Measurements from ENCODE around the gene ACY1.

The ACY1 gene

GRCh38 chr3:52029535-52029934 lies 46.2 kb downstream of the ACY1 start:
- no peaks in the 10 kb centered on the region for H3F3A ChIP-seq (ENCODE audit: control insufficient read depth, insufficient read depth)
- no peaks in the 10 kb centered on the region for H3K79me2 ChIP-seq (ENCODE audit: control insufficient read depth, low read length)
- no peaks in the 10 kb centered on the region; the same call in 1 of the 2 replicates for H3K4me1 ChIP-seq (ENCODE audit: control insufficient read depth, low read length)
- H3K4me3 ChIP-seq (ENCODE audit: low read length), result no peak overlapping the region
- H3K27ac ChIP-seq (ENCODE audit: low read depth, low read length), result no peak overlapping the region
- TF ChIP-seq EZH2phosphoT487 (IDR thresholded peaks at IDR 0.05; ENCODE audit: borderline replicate concordance, low read length) (no peak), CTCF (IDR thresholded peaks at IDR 0.05; ENCODE audit: low read depth, low read length, poor library complexity, severe bottlenecking) (no peak)
- no peaks in the 10 kb centered on the region for H3K27me3 ChIP-seq (ENCODE audit: control insufficient read depth, low read length)
- no peaks in the 10 kb centered on the region for H4K20me1 ChIP-seq (ENCODE audit: control insufficient read depth, insufficient read depth, low read depth, low read length)
- no peak overlapping the region for H3K4me2 ChIP-seq (ENCODE audit: low read length)
- no peaks in the 10 kb centered on the region for H3K9me2 ChIP-seq (replicated peaks; ENCODE audit: control insufficient read depth, low read length)
- H3K9me3 ChIP-seq (ENCODE audit: control insufficient read depth, insufficient read depth, low read length), result no peaks in the 10 kb centered on the region
- no peaks in the 10 kb centered on the region for H3K36me3 ChIP-seq (ENCODE audit: control insufficient read depth, low read length)

GRCh38 chr3:52030714-52031310 lies 47.5 kb downstream of the ACY1 start:
- Histone ChIP-seq H3K4me1 (ENCODE audit: control insufficient read depth, low read length) (no peaks in the 10 kb centered on the region), H3K27me3 (ENCODE audit: control insufficient read depth, low read length) (no peaks in the 10 kb centered on the region; the same call in 1 of the 2 replicates), H3K4me2 (ENCODE audit: low read length) (no peak overlapping the region), H3K4me3 (ENCODE audit: low read length) (no peak overlapping the region), H3K27ac (ENCODE audit: low read depth, low read length) (no peak overlapping the region), H4K20me1 (ENCODE audit: control insufficient read depth, insufficient read depth, low read depth, low read length) (no peaks in the 10 kb centered on the region), H3K36me3 (ENCODE audit: control insufficient read depth, low read length) (no peaks in the 10 kb centered on the region), H3K9me3 (ENCODE audit: control insufficient read depth, insufficient read depth, low read length) (no peaks in the 10 kb centered on the region), H3K79me2 (ENCODE audit: control insufficient read depth, low read length) (no peaks in the 10 kb centered on the region), H3K9me2 (replicated peaks; ENCODE audit: control insufficient read depth, low read length) (no peaks in the 10 kb centered on the region), H3F3A (ENCODE audit: control insufficient read depth, insufficient read depth) (no peaks in the 10 kb centered on the region)
- TF ChIP-seq EZH2phosphoT487 (IDR thresholded peaks at IDR 0.05; ENCODE audit: borderline replicate concordance, low read length) (no peak), CTCF (IDR thresholded peaks at IDR 0.05; ENCODE audit: low read depth, low read length, poor library complexity, severe bottlenecking) (no peak)

- Histone ChIP-seq H3K4me3 (ENCODE audit: low read length) (no peak overlapping the region), H3F3A (ENCODE audit: control insufficient read depth, insufficient read depth) (no peaks in the 10 kb centered on the region), H3K36me3 (ENCODE audit: control insufficient read depth, low read length) (no peaks in the 10 kb centered on the region), H3K27ac (ENCODE audit: low read depth, low read length) (no peak overlapping the region), H3K27me3 (ENCODE audit: control insufficient read depth, low read length) (peaks cover 5% of the 10 kb centered on the region; the same call in 1 of the 2 replicates), H3K79me2 (ENCODE audit: control insufficient read depth, low read length) (no peaks in the 10 kb centered on the region), H3K4me1 (ENCODE audit: control insufficient read depth, low read length) (no peaks in the 10 kb centered on the region), H3K4me2 (ENCODE audit: low read length) (no peak overlapping the region), H4K20me1 (ENCODE audit: control insufficient read depth, insufficient read depth, low read depth, low read length) (no peaks in the 10 kb centered on the region), H3K9me2 (replicated peaks; ENCODE audit: control insufficient read depth, low read length) (no peaks in the 10 kb centered on the region), H3K9me3 (ENCODE audit: control insufficient read depth, insufficient read depth, low read length) (no peaks in the 10 kb centered on the region)
- TF ChIP-seq CTCF (IDR thresholded peaks at IDR 0.05; ENCODE audit: low read depth, low read length, poor library complexity, severe bottlenecking), result no peak
- TF ChIP-seq EZH2phosphoT487 (IDR thresholded peaks at IDR 0.05; ENCODE audit: borderline replicate concordance, low read length), result no peak
These were observed 48.6 kb downstream of the ACY1 start for GRCh38 chr3:52031896-52032295.
